K562 (cell line): Measurements from ENCODE around the gene TRIM38. TPM values are rescaled to one million over a fixed set of nuclear protein-coding genes. Genes with fewer than 3 reads are reported as not detected.
"Not testable (repeated sequence)": the region's sequence is repeated elsewhere in the genome, so short reads cannot be mapped to it uniquely, and the experiment has no call there.

Source experiments
- ATAC-seq: fragments of 200-7000 bp; cut with Tn5 transposase; 3 replicates; pipeline ENCODE4 v1.9.1; 2020; ENCODE audit warnings: moderate library complexity
- BruUV-seq: library from RNA; stranded (reverse); fragments of 400-500 nt; replicated peaks from 2 replicates; lab custom pipeline; 2021; lab: Mats Ljungman, UMichigan
- CTCF ChIA-PET: fragments of 300-600 bp; formaldehyde crosslinking; extraction: SDS; loops from one replicate; lab custom pipeline; 2021; ENCODE audit warnings: low intra/inter-chr PET ratio; lab: Yijun Ruan, JAX
- POLR2A ChIA-PET: fragments of 300-600, 350-650 bp; sonication (Branson Sonifier 250); formaldehyde crosslinking; extraction: SDS; loops from one replicate; lab custom pipeline; 2021; ENCODE audit warnings: antibody characterized with exemption, inconsistent platforms; lab: Yijun Ruan, JAX
- DNase-seq, 4 experiments: peaks; one replicate each; pipeline versions ENCODE4 v3.0.0 to v3.0.0-alpha.2; 2011 to 2018; ENCODE audit warnings: low spot score in 3 of 4, mixed read lengths in 3 of 4; ENCODE audit errors: extremely low read depth in 1 of 4
- FAIRE-seq: peaks from 2 replicates; lab custom pipeline; 2011; peaks lifted over from hg19 to GRCh38; lab: Jason Lieb, UNC
- H2AFZ ChIP-seq: 2 replicates; pipeline ENCODE4 v1.6.0; 2011; ENCODE audit warnings: low read depth, low read length, control low read depth, inconsistent platforms
- H3K27ac ChIP-seq: fragments of 200-600 bp; 3 replicates; pipeline ENCODE4 v1.8.0; 2011; ENCODE audit warnings: low read depth, mild to moderate bottlenecking, control low read depth, inconsistent platforms, low read length, moderate library complexity, mixed read lengths; ENCODE audit errors: extremely low read depth
- H3K27me3 ChIP-seq, 2 experiments: fragments of 300-600 bp in 1 of 2; 2 replicates in 1 of 2; 3 replicates in 1 of 2; pipeline versions ENCODE4 v1.6.0 to v1.8.0; 2011; ENCODE audit warnings: inconsistent platforms in 2 of 2, low read length in 2 of 2, mild to moderate bottlenecking in 1 of 2, mixed read lengths in 1 of 2, moderate library complexity in 1 of 2; ENCODE audit not compliant: control insufficient read depth in 2 of 2, insufficient read depth in 2 of 2
- H3K36me3 ChIP-seq: fragments of 300-600 bp; 3 replicates; pipeline ENCODE4 v1.8.0; 2011; ENCODE audit warnings: mild to moderate bottlenecking, low read length, inconsistent platforms; ENCODE audit not compliant: control insufficient read depth, insufficient read depth
- H3K4me1 ChIP-seq, 2 experiments: fragments of 200-600 bp in 1 of 2; replicated peaks in 1 of 2; 2 replicates in 1 of 2; 3 replicates in 1 of 2; pipeline versions ENCODE4 v1.5.1 to v1.8.0; 2011; ENCODE audit warnings: inconsistent platforms in 2 of 2, low read length in 2 of 2, mild to moderate bottlenecking in 1 of 2, mixed read lengths in 1 of 2, moderate library complexity in 1 of 2; ENCODE audit not compliant: control insufficient read depth in 2 of 2, insufficient read depth in 2 of 2
- H3K4me2 ChIP-seq: 2 replicates; pipeline ENCODE4 v1.6.1; 2011; ENCODE audit warnings: low read length, control low read depth, inconsistent platforms, mixed read lengths; ENCODE audit not compliant: insufficient read depth
- H3K4me3 ChIP-seq: fragments of 200-600 bp; sonication (generic), shearing (Covaris generic); 2 replicates; pipeline ENCODE4 v1.5.1; 2016; ENCODE audit warnings: control low read depth, inconsistent platforms
- H3K79me2 ChIP-seq: fragments of 200-600 bp; 3 replicates; pipeline ENCODE4 v1.8.0; 2011; ENCODE audit warnings: low read length, inconsistent platforms; ENCODE audit not compliant: control insufficient read depth, insufficient read depth
- H3K9ac ChIP-seq, 2 experiments: 2 replicates each; pipeline versions ENCODE4 v1.6.0 to v1.6.1; 2011; ENCODE audit warnings: low read depth in 2 of 2, low read length in 2 of 2, control low read depth in 1 of 2, inconsistent platforms in 1 of 2, mild to moderate bottlenecking in 1 of 2, mixed read lengths in 1 of 2; ENCODE audit not compliant: insufficient read depth in 1 of 2
- H3K9me1 ChIP-seq: one replicate; pipeline ENCODE4 v1.6.0; 2011; ENCODE audit warnings: inconsistent platforms, mild to moderate bottlenecking, low read length, moderate library complexity; ENCODE audit not compliant: control insufficient read depth, insufficient read depth
- H3K9me3 ChIP-seq: replicated peaks from 2 replicates; pipeline ENCODE4 v1.5.1; 2011; ENCODE audit warnings: low read depth, low read length, inconsistent platforms; ENCODE audit not compliant: control insufficient read depth, insufficient read depth
- H4K20me1 ChIP-seq: replicated peaks from 2 replicates; pipeline ENCODE4 v1.6.1; 2011; ENCODE audit warnings: low read length, inconsistent platforms, mixed read lengths; ENCODE audit not compliant: control insufficient read depth, insufficient read depth
- CBX5 ChIP-seq: IDR thresholded peaks from 2 replicates; pipeline ENCODE4 v1.6.1; 2014; ENCODE audit warnings: low read depth, borderline replicate concordance
- MYNN ChIP-seq, 2 experiments: sonication (generic); formaldehyde crosslinking in 1 of 2; IDR thresholded peaks; 2 replicates each; pipeline versions ENCODE4 v1.5.0 to v1.6.1; 2016 to 2020; ENCODE audit warnings: antibody characterized with exemption in 1 of 2, missing genetic modification reagents in 1 of 2
- PBX2 ChIP-seq, 2 experiments: IDR thresholded peaks in 1 of 2; conservative IDR thresholded peaks in 1 of 2; 2 replicates each; pipeline ENCODE4 v1.6.1; 2016; ENCODE audit warnings: low read depth in 2 of 2, mild to moderate bottlenecking in 1 of 2, missing compliant biosample characterization in 1 of 2, missing genetic modification characterization in 1 of 2, moderate library complexity in 1 of 2
- PKNOX1 ChIP-seq: fragments of 450-650 bp; IDR thresholded peaks from 2 replicates; pipeline ENCODE4 v1.6.1; 2016
- ZFP91 ChIP-seq: sonication (generic); formaldehyde crosslinking; IDR thresholded peaks from 2 replicates; pipeline ENCODE4 v1.8.0; 2022; ENCODE audit warnings: mild to moderate bottlenecking, missing genetic modification reagents
- ZNF263 ChIP-seq: sonication (generic); formaldehyde crosslinking; IDR thresholded peaks from 2 replicates; pipeline ENCODE4 v1.8.0; 2022; ENCODE audit warnings: mild to moderate bottlenecking, missing genetic modification reagents, borderline replicate concordance
- WGBS: fragments of 100-300 bp; shearing (Covaris generic); methylation state at CpG from one replicate; pipeline ENCODE4 v1.1.6; 2016; ENCODE audit warnings: low coverage, mixed read lengths; ENCODE audit not compliant: insufficient coverage; ENCODE audit errors: missing lambda C conversion rate; 5-methylcytosine and 5-hydroxymethylcytosine counted together
- in situ Hi-C: fragments of 300-500 bp; cut with MboI; formaldehyde crosslinking; loops from 4 replicates; pipeline ENCODE4 v1.15.0; 2018; ENCODE audit warnings: inconsistent platforms, mixed read lengths
- intact Hi-C: fragments of 100-400 bp; cut with micrococcal nuclease; formaldehyde crosslinking; loops from 2 replicates; pipeline ENCODE4 v1.14.2; 2022
- polyA plus RNA-seq, 8 experiments: library from polyadenylated mRNA; depleted of rRNA in 4 of 8; stranded (reverse) in 5 of 8; unstranded in 3 of 8; fragments of >200 nt; fragmentation: Nextera tagmentation in 2 of 8; fragmentation: Illumina TruSeq in 1 of 8; extraction: Ambion mirVana in 2 of 8; extraction: Trizol in 1 of 8; gene quantifications; 2 replicates each; pipeline versions ENCODE4 v1.2.1 to v1.2.3, GENCODE V29; 2011 to 2014; ENCODE audit warnings: inconsistent platforms in 1 of 8, missing spikeins in 1 of 8
- total RNA-seq, 7 experiments: library from RNA; depleted of rRNA in 6 of 7; stranded (reverse); fragments of >200 nt in 6 of 7; fragmentation: Illumina TruSeq in 2 of 7; extraction: Trizol in 2 of 7; gene quantifications; 2 replicates each; pipeline versions ENCODE4 v1.2.1 to v1.2.3, GENCODE V29; 2011 to 2021; ENCODE audit warnings: low replicate concordance in 1 of 7

Gene TRIM38
- total and polyA plus RNA-seq, 9 of the 15 experiments (the other 6 are each of a cell fraction or from before 2014, with no cell fraction given): 1.7 to 6.7 (median 6.3) TPM

- H3K9me1 ChIP-seq, H3K27me3 ChIP-seq, H3K4me1 ChIP-seq, H3K4me3 ChIP-seq, FAIRE-seq, in situ Hi-C loops, intact Hi-C loops, H4K20me1 ChIP-seq, H3K9ac ChIP-seq, ATAC-seq, H3K36me3 ChIP-seq, H2AFZ ChIP-seq, H3K9me3 ChIP-seq, H3K4me2 ChIP-seq, H3K79me2 ChIP-seq, BruUV-seq, DNase-seq, H3K27ac ChIP-seq: not testable (repeated sequence)
- TF ChIP-seq ZNF263 (CRISPR knock-in tag): peak; percentile 70; the same call in 1 of the 2 replicates
- 0% methylated on average over 1 of the region's 1 CpG for WGBS
- POLR2A ChIA-PET: interaction anchor here (1.0 to 11.2 kb wide), 5 partner anchors 10 to 119 kb away, joined by 3 to 206 read pairs (median 8); a partner anchor contains a TSS
- CTCF ChIA-PET: interaction anchor here (1.1 kb wide), 1 partner anchor 91 kb away, joined by 3 read pairs; no protein-coding TSS in a partner anchor
Observed at GRCh38 chr6:26006940-26007305, 44.3 kb downstream of the TRIM38 start.

- ChIA-PET CTCF (no interaction called here), POLR2A (interaction anchor here (3.1 to 11.2 kb wide), 2 partner anchors 15 to 24 kb away, joined by 13 to 206 read pairs; a partner anchor contains a TSS)
- no peak overlapping the region for H3K9ac ChIP-seq
- H3K4me1 ChIP-seq: peaks cover 10% of the 10 kb centered on the region in 2 experiments
- intact Hi-C loops (no loop called here), in situ Hi-C loops (no loop called here)
- no TSS peak for BruUV-seq
- H3K27ac ChIP-seq: no peak overlapping the region
- no peak overlapping the region for H3K4me3 ChIP-seq
- no peak overlapping the region for H3K4me2 ChIP-seq
- no peaks in the 10 kb centered on the region for H3K9me1 ChIP-seq
- no peak for DNase-seq
- no peak overlapping the region for H2AFZ ChIP-seq
- no peaks in the 10 kb centered on the region for H3K9me3 ChIP-seq
- ATAC-seq: no peak
- no peaks in the 10 kb centered on the region for H3K36me3 ChIP-seq
- no peaks in the 10 kb centered on the region for H4K20me1 ChIP-seq
- 67% methylated on average over 3 of the region's 3 CpGs for WGBS
- H3K79me2 ChIP-seq: no peaks in the 10 kb centered on the region
- FAIRE-seq: no peak
- no peaks in the 10 kb centered on the region for H3K27me3 ChIP-seq
- TF ChIP-seq MYNN (IDR thresholded peaks at IDR 0.05) (no peak), MYNN (CRISPR knock-in tag; IDR thresholded peaks at IDR 0.05) (no peak), ZFP91 (CRISPR knock-in tag) (no peak), CBX5 (no peak), PKNOX1 (0 out of 2 replicates have a peak, but pooled peaks have one; percentile 22), PBX2 (CRISPR knock-in tag; IDR thresholded peaks at IDR 0.05; ENCODE audit: low read depth) (no peak), PBX2 (tag; conservative IDR thresholded peaks at IDR 0.05; ENCODE audit: low read depth) (0 out of 2 replicates have a peak, but pooled peaks have one; percentile 29)
Observed at GRCh38 chr6:26008470-26008869, 45.9 kb downstream of the TRIM38 start.
